HepG2 (cell line): ENCODE data around the gene LRRC27. TPM values are rescaled to one million over a fixed set of nuclear protein-coding genes. Genes with fewer than 3 reads are reported as not detected.

Experiments used
- ADNP ChIP-seq: sonication (generic); formaldehyde crosslinking; IDR thresholded peaks from 2 replicates; pipeline ENCODE4 v1.4.0; 2020; ENCODE audit warnings: missing genetic modification reagents
- ARNTL ChIP-seq: sonication (generic); formaldehyde crosslinking; IDR thresholded peaks from 2 replicates; pipeline ENCODE4 v1.4.0; 2020; ENCODE audit warnings: mild to moderate bottlenecking, missing genetic modification reagents
- HNF4A ChIP-seq: sonication (generic); formaldehyde crosslinking; IDR thresholded peaks from 2 replicates; pipeline ENCODE4 v1.4.0; 2020; ENCODE audit warnings: missing genetic modification reagents
- KDM2A ChIP-seq: sonication (generic); formaldehyde crosslinking; IDR thresholded peaks from 2 replicates; pipeline ENCODE4 v1.4.0; 2020; ENCODE audit warnings: low read depth, missing genetic modification reagents, borderline replicate concordance
- PRPF4 ChIP-seq: fragments of 200-400 bp; formaldehyde crosslinking; IDR thresholded peaks from 2 replicates; pipeline ENCODE4 v1.6.1; 2016; ENCODE audit warnings: low read length, low read depth; ENCODE audit not compliant: poor library complexity, severe bottlenecking
- SMC3 ChIP-seq: IDR thresholded peaks from 2 replicates; pipeline ENCODE4 v1.6.1; 2011; ENCODE audit warnings: low read length, improper control_type of control experiment
- TEAD3 ChIP-seq: optimal IDR thresholded peaks from 2 replicates; pipeline ENCODE3; 2016; ENCODE audit warnings: borderline replicate concordance
- ZBTB7B ChIP-seq: sonication (generic); formaldehyde crosslinking; IDR thresholded peaks from 2 replicates; pipeline ENCODE4 v1.4.0; 2020; ENCODE audit warnings: missing genetic modification reagents
- polyA plus RNA-seq, 8 experiments: library from polyadenylated mRNA; depleted of rRNA in 3 of 8; stranded (reverse) in 7 of 8; unstranded in 1 of 8; fragments of >200 nt; fragmentation: Illumina TruSeq in 4 of 8; extraction: Trizol in 4 of 8; gene quantifications; 2 replicates each; pipeline versions ENCODE4 v1.2.1 to v1.2.3, GENCODE V29; 2011 to 2016; ENCODE audit warnings: low read depth in 4 of 8, missing spikeins in 1 of 8, mixed read lengths in 1 of 8; ENCODE audit not compliant: insufficient read depth in 1 of 8
- total RNA-seq, 5 experiments: library from RNA; depleted of rRNA; stranded (reverse); fragments of >200 nt; fragmentation: Illumina TruSeq; extraction: Trizol; gene quantifications; 2 replicates each; pipeline ENCODE4 v1.2.3, GENCODE V29; 2016; ENCODE audit warnings: low read depth in 1 of 5
- TF ChIP-seq, protein P1 (sequence below): sonication (generic); formaldehyde crosslinking; IDR thresholded peaks from 2 replicates; pipeline ENCODE4 v1.5.0; 2020; ENCODE audit warnings: missing genetic modification reagents, mild to moderate bottlenecking, borderline replicate concordance
- TF ChIP-seq, protein P2 (sequence below): sonication (generic); formaldehyde crosslinking; IDR thresholded peaks from 2 replicates; pipeline ENCODE4 v1.5.1; 2020; ENCODE audit warnings: missing genetic modification reagents, mild to moderate bottlenecking, borderline replicate concordance
- TF ChIP-seq, protein P3 (sequence below): sonication (generic); formaldehyde crosslinking; IDR thresholded peaks from 2 replicates; pipeline ENCODE4 v1.5.0; 2020; ENCODE audit warnings: mild to moderate bottlenecking, missing genetic modification reagents, borderline replicate concordance
- TF ChIP-seq, protein P4 (sequence below): IDR thresholded peaks from 2 replicates; pipeline ENCODE4 v1.6.1; 2016; ENCODE audit warnings: mild to moderate bottlenecking, missing biosample characterization, missing genetic modification reagents
- TF ChIP-seq, protein P5 (sequence below): sonication (generic); formaldehyde crosslinking; IDR thresholded peaks from 2 replicates; pipeline ENCODE4 v1.4.0; 2020; ENCODE audit warnings: mild to moderate bottlenecking, missing genetic modification reagents
- TF ChIP-seq, protein P6 (sequence below): sonication (generic); formaldehyde crosslinking; IDR thresholded peaks from 2 replicates; pipeline ENCODE4 v1.5.1; 2020; ENCODE audit warnings: mild to moderate bottlenecking, missing genetic modification reagents, borderline replicate concordance

Gene LRRC27
- total and polyA plus RNA-seq, 2 of the 13 experiments (the other 11 are each of a cell fraction or from before 2014, with no cell fraction given) = 4.2 to 4.6 TPM

DNA sequence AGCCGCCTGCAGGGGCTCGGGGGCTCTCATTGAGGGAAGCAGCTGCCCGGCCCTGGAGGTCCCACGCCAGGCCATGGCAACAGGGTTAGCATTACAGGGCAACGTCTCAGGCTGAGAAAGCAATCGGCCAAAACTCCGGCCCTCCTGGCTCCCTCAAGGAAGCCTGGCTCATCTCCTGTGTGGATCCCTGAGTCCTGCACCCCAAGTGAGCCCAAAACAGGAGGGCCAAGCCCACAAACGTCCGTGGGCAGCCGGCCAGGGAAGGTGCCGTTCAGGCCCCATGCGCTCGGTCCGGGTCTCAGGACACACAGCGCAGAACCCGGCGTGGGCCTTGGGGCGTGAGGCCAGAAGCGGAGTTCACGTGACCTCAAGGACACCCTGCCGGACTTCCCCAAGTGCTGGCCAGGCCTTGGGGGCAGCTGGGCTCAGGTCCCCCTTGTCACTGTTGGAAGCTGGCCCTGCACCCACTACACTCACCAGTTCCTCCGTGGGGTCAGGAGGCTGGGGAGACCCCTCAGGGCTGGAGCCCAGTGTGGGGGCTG is 57.0 kb downstream of the LRRC27 start (continued):
- TF ChIP-seq KDM2A (CRISPR knock-in tag) (peak; percentile 57; the same call in 1 of the 2 replicates), PRPF4 (no peak), HNF4A (no peak), ARNTL (CRISPR knock-in tag) (no peak), SMC3 (no peak), ADNP (CRISPR knock-in tag) (no peak), TEAD3 (CRISPR knock-in tag) (no peak), ZBTB7B (CRISPR knock-in tag) (peak; percentile 28; the same call in 1 of the 2 replicates)
- TF ChIP-seq, protein P1, sequence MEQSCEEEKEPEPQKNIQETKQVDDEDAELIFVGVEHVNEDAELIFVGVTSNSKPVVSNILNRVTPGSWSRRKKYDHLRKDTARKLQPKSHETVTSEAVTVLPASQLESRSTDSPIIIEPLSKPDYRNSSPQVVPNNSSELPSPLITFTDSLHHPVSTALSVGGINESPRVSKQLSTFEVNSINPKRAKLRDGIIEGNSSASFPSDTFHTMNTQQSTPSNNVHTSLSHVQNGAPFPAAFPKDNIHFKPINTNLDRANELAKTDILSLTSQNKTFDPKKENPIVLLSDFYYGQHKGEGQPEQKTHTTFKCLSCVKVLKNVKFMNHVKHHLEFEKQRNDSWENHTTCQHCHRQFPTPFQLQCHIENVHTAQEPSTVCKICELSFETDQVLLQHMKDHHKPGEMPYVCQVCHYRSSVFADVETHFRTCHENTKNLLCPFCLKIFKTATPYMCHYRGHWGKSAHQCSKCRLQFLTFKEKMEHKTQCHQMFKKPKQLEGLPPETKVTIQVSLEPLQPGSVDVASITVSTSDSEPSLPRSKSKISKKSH (CRISPR knock-in tag) = 0 out of 2 replicates have a peak, but pooled peaks have one; percentile 38
- TF ChIP-seq, protein P2, sequence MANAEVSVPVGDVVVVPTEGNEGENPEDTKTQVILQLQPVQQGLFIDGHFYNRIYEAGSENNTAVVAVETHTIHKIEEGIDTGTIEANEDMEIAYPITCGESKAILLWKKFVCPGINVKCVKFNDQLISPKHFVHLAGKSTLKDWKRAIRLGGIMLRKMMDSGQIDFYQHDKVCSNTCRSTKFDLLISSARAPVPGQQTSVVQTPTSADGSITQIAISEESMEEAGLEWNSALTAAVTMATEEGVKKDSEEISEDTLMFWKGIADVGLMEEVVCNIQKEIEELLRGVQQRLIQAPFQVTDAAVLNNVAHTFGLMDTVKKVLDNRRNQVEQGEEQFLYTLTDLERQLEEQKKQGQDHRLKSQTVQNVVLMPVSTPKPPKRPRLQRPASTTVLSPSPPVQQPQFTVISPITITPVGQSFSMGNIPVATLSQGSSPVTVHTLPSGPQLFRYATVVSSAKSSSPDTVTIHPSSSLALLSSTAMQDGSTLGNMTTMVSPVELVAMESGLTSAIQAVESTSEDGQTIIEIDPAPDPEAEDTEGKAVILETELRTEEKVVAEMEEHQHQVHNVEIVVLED (CRISPR knock-in tag) = peak; percentile 28; the same call in 1 of the 2 replicates
- TF ChIP-seq, protein P3, sequence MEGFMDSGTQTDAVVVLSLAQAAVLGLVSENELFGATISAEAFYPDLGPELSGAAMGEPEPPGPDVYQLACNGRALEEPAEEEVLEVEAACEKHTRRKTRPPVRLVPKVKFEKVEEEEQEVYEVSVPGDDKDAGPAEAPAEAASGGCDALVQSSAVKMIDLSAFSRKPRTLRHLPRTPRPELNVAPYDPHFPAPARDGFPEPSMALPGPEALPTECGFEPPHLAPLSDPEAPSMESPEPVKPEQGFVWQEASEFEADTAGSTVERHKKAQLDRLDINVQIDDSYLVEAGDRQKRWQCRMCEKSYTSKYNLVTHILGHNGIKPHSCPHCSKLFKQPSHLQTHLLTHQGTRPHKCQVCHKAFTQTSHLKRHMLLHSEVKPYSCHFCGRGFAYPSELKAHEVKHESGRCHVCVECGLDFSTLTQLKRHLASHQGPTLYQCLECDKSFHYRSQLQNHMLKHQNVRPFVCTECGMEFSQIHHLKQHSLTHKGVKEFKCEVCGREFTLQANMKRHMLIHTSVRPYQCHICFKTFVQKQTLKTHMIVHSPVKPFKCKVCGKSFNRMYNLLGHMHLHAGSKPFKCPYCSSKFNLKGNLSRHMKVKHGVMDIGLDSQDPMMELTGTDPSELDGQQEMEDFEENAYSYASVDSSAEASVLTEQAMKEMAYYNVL (CRISPR knock-in tag) = no peak
- TF ChIP-seq, protein P4, sequence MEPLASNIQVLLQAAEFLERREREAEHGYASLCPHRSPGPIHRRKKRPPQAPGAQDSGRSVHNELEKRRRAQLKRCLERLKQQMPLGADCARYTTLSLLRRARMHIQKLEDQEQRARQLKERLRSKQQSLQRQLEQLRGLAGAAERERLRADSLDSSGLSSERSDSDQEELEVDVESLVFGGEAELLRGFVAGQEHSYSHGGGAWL (CRISPR knock-in tag) = 0 out of 2 replicates have a peak, but pooled peaks have one; percentile 28
- TF ChIP-seq, protein P5, sequence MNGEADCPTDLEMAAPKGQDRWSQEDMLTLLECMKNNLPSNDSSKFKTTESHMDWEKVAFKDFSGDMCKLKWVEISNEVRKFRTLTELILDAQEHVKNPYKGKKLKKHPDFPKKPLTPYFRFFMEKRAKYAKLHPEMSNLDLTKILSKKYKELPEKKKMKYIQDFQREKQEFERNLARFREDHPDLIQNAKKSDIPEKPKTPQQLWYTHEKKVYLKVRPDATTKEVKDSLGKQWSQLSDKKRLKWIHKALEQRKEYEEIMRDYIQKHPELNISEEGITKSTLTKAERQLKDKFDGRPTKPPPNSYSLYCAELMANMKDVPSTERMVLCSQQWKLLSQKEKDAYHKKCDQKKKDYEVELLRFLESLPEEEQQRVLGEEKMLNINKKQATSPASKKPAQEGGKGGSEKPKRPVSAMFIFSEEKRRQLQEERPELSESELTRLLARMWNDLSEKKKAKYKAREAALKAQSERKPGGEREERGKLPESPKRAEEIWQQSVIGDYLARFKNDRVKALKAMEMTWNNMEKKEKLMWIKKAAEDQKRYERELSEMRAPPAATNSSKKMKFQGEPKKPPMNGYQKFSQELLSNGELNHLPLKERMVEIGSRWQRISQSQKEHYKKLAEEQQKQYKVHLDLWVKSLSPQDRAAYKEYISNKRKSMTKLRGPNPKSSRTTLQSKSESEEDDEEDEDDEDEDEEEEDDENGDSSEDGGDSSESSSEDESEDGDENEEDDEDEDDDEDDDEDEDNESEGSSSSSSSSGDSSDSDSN = peak; percentile 61
- TF ChIP-seq, protein P6, sequence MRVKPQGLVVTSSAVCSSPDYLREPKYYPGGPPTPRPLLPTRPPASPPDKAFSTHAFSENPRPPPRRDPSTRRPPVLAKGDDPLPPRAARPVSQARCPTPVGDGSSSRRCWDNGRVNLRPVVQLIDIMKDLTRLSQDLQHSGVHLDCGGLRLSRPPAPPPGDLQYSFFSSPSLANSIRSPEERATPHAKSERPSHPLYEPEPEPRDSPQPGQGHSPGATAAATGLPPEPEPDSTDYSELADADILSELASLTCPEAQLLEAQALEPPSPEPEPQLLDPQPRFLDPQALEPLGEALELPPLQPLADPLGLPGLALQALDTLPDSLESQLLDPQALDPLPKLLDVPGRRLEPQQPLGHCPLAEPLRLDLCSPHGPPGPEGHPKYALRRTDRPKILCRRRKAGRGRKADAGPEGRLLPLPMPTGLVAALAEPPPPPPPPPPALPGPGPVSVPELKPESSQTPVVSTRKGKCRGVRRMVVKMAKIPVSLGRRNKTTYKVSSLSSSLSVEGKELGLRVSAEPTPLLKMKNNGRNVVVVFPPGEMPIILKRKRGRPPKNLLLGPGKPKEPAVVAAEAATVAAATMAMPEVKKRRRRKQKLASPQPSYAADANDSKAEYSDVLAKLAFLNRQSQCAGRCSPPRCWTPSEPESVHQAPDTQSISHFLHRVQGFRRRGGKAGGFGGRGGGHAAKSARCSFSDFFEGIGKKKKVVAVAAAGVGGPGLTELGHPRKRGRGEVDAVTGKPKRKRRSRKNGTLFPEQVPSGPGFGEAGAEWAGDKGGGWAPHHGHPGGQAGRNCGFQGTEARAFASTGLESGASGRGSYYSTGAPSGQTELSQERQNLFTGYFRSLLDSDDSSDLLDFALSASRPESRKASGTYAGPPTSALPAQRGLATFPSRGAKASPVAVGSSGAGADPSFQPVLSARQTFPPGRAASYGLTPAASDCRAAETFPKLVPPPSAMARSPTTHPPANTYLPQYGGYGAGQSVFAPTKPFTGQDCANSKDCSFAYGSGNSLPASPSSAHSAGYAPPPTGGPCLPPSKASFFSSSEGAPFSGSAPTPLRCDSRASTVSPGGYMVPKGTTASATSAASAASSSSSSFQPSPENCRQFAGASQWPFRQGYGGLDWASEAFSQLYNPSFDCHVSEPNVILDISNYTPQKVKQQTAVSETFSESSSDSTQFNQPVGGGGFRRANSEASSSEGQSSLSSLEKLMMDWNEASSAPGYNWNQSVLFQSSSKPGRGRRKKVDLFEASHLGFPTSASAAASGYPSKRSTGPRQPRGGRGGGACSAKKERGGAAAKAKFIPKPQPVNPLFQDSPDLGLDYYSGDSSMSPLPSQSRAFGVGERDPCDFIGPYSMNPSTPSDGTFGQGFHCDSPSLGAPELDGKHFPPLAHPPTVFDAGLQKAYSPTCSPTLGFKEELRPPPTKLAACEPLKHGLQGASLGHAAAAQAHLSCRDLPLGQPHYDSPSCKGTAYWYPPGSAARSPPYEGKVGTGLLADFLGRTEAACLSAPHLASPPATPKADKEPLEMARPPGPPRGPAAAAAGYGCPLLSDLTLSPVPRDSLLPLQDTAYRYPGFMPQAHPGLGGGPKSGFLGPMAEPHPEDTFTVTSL = no peak
